Measurements from ENCODE around the gene DENND4C. TPM values are rescaled to one million over a fixed set of nuclear protein-coding genes. Genes with fewer than 3 reads are reported as not detected.

The DENND4C gene
- total and polyA plus RNA-seq, 2 of the 4 experiments (the other 2 are of a cell fraction): 9.0 to 32.6 TPM

DNA sequence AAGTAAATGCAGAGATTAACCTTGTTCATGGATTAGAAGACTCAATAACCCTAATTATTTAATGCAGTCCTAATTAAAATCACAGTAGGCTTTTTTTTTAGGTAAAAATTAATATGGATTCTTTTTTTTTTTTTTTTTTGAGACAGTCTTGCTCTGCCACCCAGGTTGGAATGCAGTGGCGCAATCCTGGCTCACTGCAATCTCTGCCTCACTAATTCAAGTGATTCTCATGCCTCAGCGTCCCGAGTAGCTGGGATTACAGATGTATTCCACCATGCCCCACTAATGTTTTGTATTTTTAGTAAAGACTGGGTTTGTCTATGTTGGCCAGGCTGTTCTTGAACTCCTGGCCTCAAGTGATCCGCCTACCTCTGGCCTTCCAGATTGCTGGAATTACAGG, 40.6 kb downstream of the DENND4C start:
- POLR2A ChIA-PET (ENCODE audit: unreplicated experiment): no interaction called here
- Histone ChIP-seq H2BK20ac (ENCODE audit: low read depth, low read length) (no peak overlapping the region), H4K91ac (ENCODE audit: insufficient read depth, low read depth, low read length) (no peak overlapping the region), H3K4me3 (ENCODE audit: insufficient read depth, low read depth, low read length) (no peak overlapping the region), H2AFZ (replicated peaks; ENCODE audit: low read length, poor library complexity) (no peak overlapping the region), H4K20me1 (ENCODE audit: insufficient read depth, low read length) (peaks cover 20% of the 10 kb centered on the region), H2BK5ac (ENCODE audit: low read depth, low read length, poor library complexity, severe bottlenecking) (no peak overlapping the region), H3K56ac (ENCODE audit: extremely low read depth, insufficient read depth, low read length) (no peak overlapping the region), H4K5ac (ENCODE audit: low read depth, low read length) (no peak overlapping the region), H2BK120ac (ENCODE audit: low read depth, low read length) (no peak overlapping the region), H2AK9ac (replicated peaks; ENCODE audit: low read depth, low read length, poor library complexity) (no peak overlapping the region), H2BK15ac (ENCODE audit: low read depth, low read length) (no peak overlapping the region), H3K9me3 (ENCODE audit: control insufficient read depth, insufficient read depth, low read length) (0 out of 2 replicates have a peak, but pooled peaks cover 2% of the 10 kb centered on the region), H3K27ac (ENCODE audit: insufficient read depth, low read length) (no peak overlapping the region), H3K23ac (ENCODE audit: low read depth, low read length) (no peak overlapping the region), H3K4me1 (ENCODE audit: control insufficient read depth, insufficient read depth, low read length) (no peaks in the 10 kb centered on the region), H4K8ac (ENCODE audit: low read depth in 2 of 2, low read length in 2 of 2) (no peak overlapping the region), H3K36me3 (ENCODE audit: control insufficient read depth, insufficient read depth, low read length) (0 out of 2 replicates have a peak, but pooled peaks cover 2% of the 10 kb centered on the region), H3K4ac (ENCODE audit: low read depth, low read length) (no peak overlapping the region), H3K9ac (ENCODE audit: low read depth, low read length) (no peak overlapping the region), H3K9me1 (ENCODE audit: insufficient read depth, low read length) (no peaks in the 10 kb centered on the region), H2AK5ac (ENCODE audit: low read depth, low read length) (no peak overlapping the region), H3K4me2 (ENCODE audit: low read depth, low read length) (no peak overlapping the region), H3K27me3 (ENCODE audit: control insufficient read depth, insufficient read depth, low read length) (no peaks in the 10 kb centered on the region), H3K14ac (replicated peaks; ENCODE audit: low read depth, low read length) (no peak overlapping the region), H3K79me1 (ENCODE audit: low read depth in 1 of 2, low read length in 2 of 2) (peaks cover 19 to 33% of the 10 kb centered on the region in 2 experiments), H3K18ac (ENCODE audit: low read depth, low read length) (no peak overlapping the region)
- CTCF ChIA-PET: interaction anchor here (0.6 kb wide), 1 partner anchor 14 kb away, joined by 5 read pairs; no protein-coding TSS in a partner anchor
- TF ChIP-seq BHLHE40 (IDR thresholded peaks at IDR 0.05; ENCODE audit: low read depth, low read length) (no peak), MXI1 (IDR thresholded peaks at IDR 0.05; ENCODE audit: borderline replicate concordance, low read depth, low read length) (no peak), RAD21 (IDR thresholded peaks at IDR 0.05; ENCODE audit: low read length) (no peak), POLR2A (IDR thresholded peaks at IDR 0.05; ENCODE audit: low read depth, low read length) (no peak)
- TF ChIP-seq, protein P1, sequence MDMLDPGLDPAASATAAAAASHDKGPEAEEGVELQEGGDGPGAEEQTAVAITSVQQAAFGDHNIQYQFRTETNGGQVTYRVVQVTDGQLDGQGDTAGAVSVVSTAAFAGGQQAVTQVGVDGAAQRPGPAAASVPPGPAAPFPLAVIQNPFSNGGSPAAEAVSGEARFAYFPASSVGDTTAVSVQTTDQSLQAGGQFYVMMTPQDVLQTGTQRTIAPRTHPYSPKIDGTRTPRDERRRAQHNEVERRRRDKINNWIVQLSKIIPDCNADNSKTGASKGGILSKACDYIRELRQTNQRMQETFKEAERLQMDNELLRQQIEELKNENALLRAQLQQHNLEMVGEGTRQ (IDR thresholded peaks at IDR 0.05; ENCODE audit: low read depth, low read length): no peak
- WGBS, 2 experiments (ENCODE audit: extremely low coverage in 2 of 2, insufficient read length in 1 of 2): 100% methylated on average over 1 of the region's 4 CpGs; no CpG with 5 or more reads in 1 of the 2 experiments
- DNase-seq (no peak), ATAC-seq (ENCODE audit: low read depth) (no peak)
- intact Hi-C loops (cut with micrococcal nuclease): no loop called here
- BruUV-seq (replicated peaks): no TSS peak
- in situ Hi-C loops (cut with MboI; ENCODE audit: low sequenced_read_pairs): no loop called here
- dilution Hi-C loops (cut with HindIII; ENCODE audit: low sequenced_read_pairs, unreplicated experiment): no loop called here

Data from IMR-90 (cell line).